ENCODE measurements around the gene SERPINA1. TPM values are rescaled to one million over a fixed set of nuclear protein-coding genes. Genes with fewer than 3 reads are reported as not detected.

SERPINA1 gene
- total RNA-seq, 6 experiments from 2014 or later = 0.07 to 0.40 (median 0.17) TPM; not detected in 3

- Mint-ChIP-seq H3K9me3 (peaks cover 29% of the 10 kb centered on the region), H3K27me3 (ENCODE audit: insufficient read depth) (peaks cover 12% of the 10 kb centered on the region), H3K27ac (no peak overlapping the region), H3K4me3 (no peak overlapping the region), H3K36me3 (ENCODE audit: low read depth) (no peaks in the 10 kb centered on the region; the same call in none of the 2 replicates), H3K4me1 (ENCODE audit: low read depth) (no peaks in the 10 kb centered on the region)
- no peak for DNase-seq
- no peak for TF ChIP-seq CTCF (IDR thresholded peaks at IDR 0.05)
These were observed 7.0 kb downstream of the SERPINA1 start for GRCh38 chr14:94381149-94382030.

- no peaks in the 10 kb centered on the region for H3K4me1 Mint-ChIP-seq (ENCODE audit: low read depth)
- no peak for TF ChIP-seq CTCF (IDR thresholded peaks at IDR 0.05)
- H3K4me3 Mint-ChIP-seq = no peak overlapping the region
- no peak for DNase-seq
- no peak overlapping the region for H3K27ac Mint-ChIP-seq
- H3K9me3 Mint-ChIP-seq = peaks cover 31% of the 10 kb centered on the region
- peaks cover 12% of the 10 kb centered on the region for H3K27me3 Mint-ChIP-seq (ENCODE audit: insufficient read depth)
- H3K36me3 Mint-ChIP-seq (ENCODE audit: low read depth) = no peaks in the 10 kb centered on the region; the same call in none of the 2 replicates
These were observed 7.9 kb downstream of the SERPINA1 start for GRCh38 chr14:94380225-94381148.

- peaks cover 8% of the 10 kb centered on the region for H3K4me1 Mint-ChIP-seq (ENCODE audit: low read depth)
- H3K27me3 Mint-ChIP-seq (ENCODE audit: insufficient read depth) = peaks cover 12% of the 10 kb centered on the region
- no peak overlapping the region for H3K27ac Mint-ChIP-seq
- DNase-seq = no peak
- H3K9me3 Mint-ChIP-seq = peaks cover 39% of the 10 kb centered on the region
- no peak overlapping the region for H3K4me3 Mint-ChIP-seq
- no peak for TF ChIP-seq CTCF (IDR thresholded peaks at IDR 0.05)
- H3K36me3 Mint-ChIP-seq (ENCODE audit: low read depth) = no peaks in the 10 kb centered on the region; the same call in none of the 2 replicates
These were observed 8.8 kb downstream of the SERPINA1 start for GRCh38 chr14:94379291-94380224.

DNA sequence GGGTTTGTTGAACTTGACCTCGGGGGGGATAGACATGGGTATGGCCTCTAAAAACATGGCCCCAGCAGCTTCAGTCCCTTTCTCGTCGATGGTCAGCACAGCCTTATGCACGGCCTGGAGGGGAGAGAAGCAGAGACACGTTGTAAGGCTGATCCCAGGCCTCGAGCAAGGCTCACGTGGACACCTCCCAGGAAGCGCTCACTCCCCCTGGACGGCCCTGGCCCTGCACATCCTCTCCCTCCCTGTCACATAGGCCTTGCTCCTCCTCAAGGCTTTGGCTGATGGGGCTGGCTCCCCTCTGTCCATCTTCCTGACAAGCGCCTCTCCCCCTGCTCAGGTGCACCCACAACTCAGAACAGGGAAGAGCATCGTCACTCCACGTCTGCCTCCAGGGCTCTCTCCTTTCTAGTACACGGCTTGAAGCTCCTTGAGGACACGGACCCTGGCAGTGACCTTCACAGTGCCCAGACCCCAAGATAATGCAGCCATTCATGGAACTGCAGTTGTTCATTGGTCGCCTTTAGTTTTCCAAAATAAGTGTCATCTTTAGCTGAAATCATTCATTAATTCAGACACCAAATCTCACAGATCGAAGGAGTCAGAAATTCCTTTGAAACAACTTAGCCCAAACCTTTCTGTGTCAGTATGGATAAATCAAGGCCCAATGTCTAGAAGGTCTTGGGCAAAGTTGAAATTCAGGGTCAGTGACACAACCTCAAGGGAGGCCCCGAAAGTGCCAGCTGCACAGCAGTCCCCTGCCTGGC lies 9.7 kb downstream of the SERPINA1 start:
- no peaks in the 10 kb centered on the region; the same call in none of the 2 replicates for H3K36me3 Mint-ChIP-seq (ENCODE audit: low read depth)
- peaks cover 14% of the 10 kb centered on the region for H3K27me3 Mint-ChIP-seq (ENCODE audit: insufficient read depth)
- H3K4me3 Mint-ChIP-seq = no peak overlapping the region

More for the DNA sequence above, 9.7 kb downstream of the SERPINA1 start:
- peaks cover 16% of the 10 kb centered on the region for H3K4me1 Mint-ChIP-seq (ENCODE audit: low read depth)
- no peak for TF ChIP-seq CTCF (IDR thresholded peaks at IDR 0.05)
- no peak overlapping the region for H3K27ac Mint-ChIP-seq
- peaks cover 39% of the 10 kb centered on the region for H3K9me3 Mint-ChIP-seq
- no peak for DNase-seq
